WI38 (cell line): ENCODE measurements around the gene TCF3.
"Not testable (repeated sequence)": the region's sequence is repeated elsewhere in the genome, so short reads cannot be mapped to it uniquely, and the experiment has no call there.

Experiments used
- H3K4me3 ChIP-seq: 2 replicates; pipeline ENCODE4 v1.5.1; 2011; ENCODE audit warnings: low read depth, mild to moderate bottlenecking, control low read depth, low read length
- TF ChIP-seq, protein P1 (sequence below): IDR thresholded peaks from 2 replicates; pipeline ENCODE4 v1.5.1; 2012; ENCODE audit warnings: low read depth, mild to moderate bottlenecking, control low read depth, low read length

TCF3 gene

DNA sequence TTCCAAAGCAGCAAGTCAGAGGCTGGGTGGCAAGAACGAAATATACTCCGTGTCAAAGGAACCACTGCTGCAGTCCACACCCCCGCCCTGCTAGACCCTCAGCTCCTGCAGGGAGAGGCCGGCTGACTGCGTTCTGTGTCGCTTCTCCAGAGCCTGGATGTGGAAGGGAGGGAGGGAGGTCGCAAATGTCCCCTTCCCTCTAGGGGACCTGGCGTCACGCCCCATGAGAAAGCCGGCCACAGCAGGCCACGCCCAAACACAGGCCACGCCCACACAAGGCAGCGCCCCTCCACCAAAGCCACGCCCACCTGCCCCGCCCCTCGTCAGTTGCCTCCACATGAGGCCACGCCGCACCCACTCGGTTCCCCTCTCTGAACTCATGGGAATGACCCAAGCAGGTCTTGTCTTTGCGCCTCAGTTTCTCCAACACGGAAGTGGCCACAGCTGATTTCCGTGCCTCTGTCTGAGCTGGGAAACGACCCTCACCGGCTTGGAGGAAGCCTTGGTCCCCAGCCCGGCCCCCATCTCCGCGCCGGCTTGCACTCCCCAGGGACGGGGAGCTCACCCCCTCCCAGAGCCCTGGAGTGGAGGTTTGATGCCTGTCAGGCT is 38.4 kb upstream of the TCF3 start:
- H3K4me3 ChIP-seq: no peak overlapping the region

DNA sequence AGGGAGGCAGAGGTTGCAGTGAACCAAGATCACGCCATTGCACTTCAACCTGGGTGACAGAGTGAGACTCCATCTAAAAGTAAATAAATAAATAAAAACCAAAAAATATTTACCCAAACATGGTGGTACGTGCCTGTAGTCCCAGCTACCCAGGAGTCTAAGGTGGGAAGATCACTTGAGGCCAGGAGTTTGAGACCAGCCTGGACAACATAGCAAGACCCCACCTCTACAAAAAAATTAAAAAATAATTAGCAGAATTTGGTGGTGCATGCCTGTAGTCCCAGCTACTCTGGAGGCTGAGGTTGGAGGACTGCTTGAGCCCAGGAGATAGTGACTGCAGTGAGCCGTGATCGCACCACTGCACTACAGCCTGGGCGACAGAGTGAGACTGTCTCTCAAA is 33.4 kb upstream of the TCF3 start:
- not testable (repeated sequence) for H3K4me3 ChIP-seq

More for the DNA sequence above, 38.4 kb upstream of the TCF3 start:
- TF ChIP-seq, protein P1, sequence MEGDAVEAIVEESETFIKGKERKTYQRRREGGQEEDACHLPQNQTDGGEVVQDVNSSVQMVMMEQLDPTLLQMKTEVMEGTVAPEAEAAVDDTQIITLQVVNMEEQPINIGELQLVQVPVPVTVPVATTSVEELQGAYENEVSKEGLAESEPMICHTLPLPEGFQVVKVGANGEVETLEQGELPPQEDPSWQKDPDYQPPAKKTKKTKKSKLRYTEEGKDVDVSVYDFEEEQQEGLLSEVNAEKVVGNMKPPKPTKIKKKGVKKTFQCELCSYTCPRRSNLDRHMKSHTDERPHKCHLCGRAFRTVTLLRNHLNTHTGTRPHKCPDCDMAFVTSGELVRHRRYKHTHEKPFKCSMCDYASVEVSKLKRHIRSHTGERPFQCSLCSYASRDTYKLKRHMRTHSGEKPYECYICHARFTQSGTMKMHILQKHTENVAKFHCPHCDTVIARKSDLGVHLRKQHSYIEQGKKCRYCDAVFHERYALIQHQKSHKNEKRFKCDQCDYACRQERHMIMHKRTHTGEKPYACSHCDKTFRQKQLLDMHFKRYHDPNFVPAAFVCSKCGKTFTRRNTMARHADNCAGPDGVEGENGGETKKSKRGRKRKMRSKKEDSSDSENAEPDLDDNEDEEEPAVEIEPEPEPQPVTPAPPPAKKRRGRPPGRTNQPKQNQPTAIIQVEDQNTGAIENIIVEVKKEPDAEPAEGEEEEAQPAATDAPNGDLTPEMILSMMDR: no peak

DNA sequence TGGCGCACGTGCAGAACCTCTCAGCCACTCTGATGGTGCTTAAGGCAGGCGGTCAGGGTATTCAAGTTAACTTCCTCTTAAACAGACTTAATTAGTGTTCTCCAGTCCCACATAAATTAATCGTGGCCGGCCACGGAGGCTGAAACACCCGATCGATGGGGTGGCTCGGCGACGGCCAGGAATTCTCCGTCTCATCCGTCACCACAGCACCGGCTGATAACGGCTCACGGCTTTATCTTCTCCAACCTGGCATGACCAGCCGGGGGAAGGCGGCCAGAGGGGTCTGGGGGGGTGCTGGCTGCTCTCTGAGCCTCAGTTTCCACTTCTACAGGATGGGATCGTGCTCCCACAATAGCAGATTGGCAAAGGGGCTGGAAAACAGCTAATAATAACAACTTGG is 32.6 kb upstream of the TCF3 start:
- H3K4me3 ChIP-seq: no peak overlapping the region
- TF ChIP-seq, protein P1: no peak

DNA sequence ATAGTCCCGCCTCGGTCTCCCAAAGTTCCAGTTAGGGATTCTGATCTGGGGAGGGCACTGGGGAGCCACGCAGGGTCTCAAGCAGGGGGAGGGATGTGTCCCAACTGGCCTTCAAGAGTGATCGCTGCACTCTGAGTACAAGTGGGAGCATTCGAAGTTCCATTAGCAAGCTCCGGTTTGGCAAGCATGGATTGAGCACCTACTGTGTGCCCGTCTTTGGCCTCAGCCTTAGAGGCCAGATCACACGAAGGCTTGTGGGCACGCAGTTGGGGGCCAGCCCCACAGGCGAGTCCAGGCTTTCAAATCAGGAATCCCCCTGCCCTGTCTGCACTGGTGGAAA is 32.1 kb upstream of the TCF3 start:
- H3K4me3 ChIP-seq: no peak overlapping the region
- TF ChIP-seq, protein P1: no peak

DNA sequence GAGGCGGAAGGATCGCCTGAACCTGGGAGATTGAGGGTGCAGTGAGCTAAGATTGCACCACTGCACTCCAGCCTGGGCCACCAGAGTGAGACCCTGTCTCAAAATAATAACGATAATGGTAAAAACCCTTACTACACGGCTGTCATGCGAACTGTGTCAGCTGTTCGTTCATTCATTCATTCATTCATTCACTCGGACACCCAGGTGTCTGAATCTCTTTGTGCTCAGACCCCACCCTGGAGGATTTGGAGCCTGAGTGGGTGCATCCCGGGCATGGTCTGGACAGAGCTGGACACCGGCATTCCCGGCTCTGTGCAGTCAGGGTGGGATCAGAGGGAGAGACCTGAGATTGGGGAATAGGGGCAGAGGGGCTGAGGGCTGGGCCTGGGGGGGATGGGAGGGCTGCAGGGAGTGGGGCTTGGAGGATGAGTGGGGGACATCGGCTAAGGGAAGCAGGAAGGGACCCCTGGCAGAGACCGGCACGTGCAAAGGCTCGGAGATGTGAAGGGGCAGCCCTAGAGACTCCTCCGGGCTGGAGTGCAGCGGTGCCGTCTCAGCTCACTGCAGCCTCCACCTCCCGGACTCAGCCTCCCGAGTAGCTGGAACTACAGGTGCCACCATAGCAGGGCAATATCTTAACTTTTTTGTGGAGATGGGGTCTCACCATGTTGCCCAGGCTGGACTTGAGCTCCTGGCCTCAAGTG is 31.6 kb upstream of the TCF3 start:
- H3K4me3 ChIP-seq: no peak overlapping the region
- TF ChIP-seq, protein P1: no peak

DNA sequence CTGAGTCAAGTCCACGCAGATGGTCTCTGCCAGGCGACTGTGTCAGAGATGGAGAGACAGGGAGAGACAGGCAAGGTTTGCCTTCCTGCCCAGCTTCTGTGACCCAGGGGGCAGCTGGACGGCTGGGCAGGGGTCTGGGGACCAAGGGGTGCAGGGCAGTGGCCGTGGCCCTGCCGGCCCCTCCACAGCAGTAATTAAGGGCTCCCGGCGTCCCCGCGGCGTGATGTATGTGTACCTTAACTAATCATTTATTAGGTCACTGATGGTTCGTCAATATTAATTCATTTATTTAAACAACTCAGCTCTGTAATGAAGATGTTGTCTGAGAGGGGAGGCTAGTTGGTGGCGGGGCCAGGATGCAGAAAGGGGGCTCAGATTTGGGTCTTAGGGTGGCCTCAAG is 28.6 kb upstream of the TCF3 start:
- H3K4me3 ChIP-seq: no peak overlapping the region
- TF ChIP-seq, protein P1: no peak

DNA sequence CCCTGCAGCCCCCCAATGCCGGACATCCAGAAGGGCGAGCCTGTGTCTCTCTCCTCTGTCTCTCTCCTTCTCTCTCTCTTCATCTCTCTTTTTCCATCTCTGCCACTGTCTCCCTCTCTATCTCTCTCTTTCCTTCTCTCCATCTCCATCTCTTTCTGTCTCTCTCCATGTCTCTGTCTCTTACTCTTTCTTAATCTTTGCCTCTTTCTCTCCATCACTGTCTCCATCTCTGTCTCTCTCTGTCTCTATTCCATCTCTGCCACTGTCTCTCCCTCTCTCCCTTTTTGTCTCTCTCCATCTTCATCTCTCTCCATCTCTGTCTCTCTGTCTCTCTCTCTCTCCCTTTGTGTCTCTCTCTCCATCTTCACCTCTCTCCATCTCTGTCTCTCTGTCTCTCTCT is 25.7 kb upstream of the TCF3 start:
- TF ChIP-seq, protein P1: no peak
- H3K4me3 ChIP-seq: no peak overlapping the region
